Left renal cortex interstitium (tissue), 4 donors: Measurements from ENCODE around the gene FIBP. TPM values are rescaled to one million over a fixed set of nuclear protein-coding genes. Genes with fewer than 3 reads are reported as not detected.
A peak's percentile ranks its signal among the peaks of the same experiment; 100 is the strongest.

Experiments used
- DNase-seq, 4 donors: peaks; one replicate each; pipeline ENCODE4 v3.0.0-alpha.2; 2013; ENCODE audit warnings: low read depth in 4 of 4, low spot score in 2 of 4, missing footprints in 1 of 4
- polyA plus RNA-seq, 4 donors: library from polyadenylated mRNA; unstranded; fragments of 120-200 nt; gene quantifications; one replicate each; pipeline ENCODE4 v1.2.1, GENCODE V29; 2013; ENCODE audit not compliant: insufficient read length in 4 of 4

Gene FIBP
- polyA plus RNA-seq = 100 to 1,000 TPM in 1 of 4 donors, 10 to 100 TPM in 3; 91.1 to 106 (median 96.7) TPM

- peak; percentile 86 to 94 (median 92) for DNase-seq
Observed at GRCh38 chr11:65888163-65888814, at the start of gene FIBP. Gene FIBP, minus strand, starts transcription at chr11:65888471. Its CDS starts 53 bp downstream, at chr11:65888418.

- no peak for DNase-seq
Observed at GRCh38 chr11:65937766-65938165, 49.5 kb upstream of the FIBP start.

GRCh38 chr11:65934014-65934413 lies 45.7 kb upstream of the FIBP start:
- DNase-seq = no peak

GRCh38 chr11:65932558-65932919 lies 44.3 kb upstream of the FIBP start:
- DNase-seq = no peak

GRCh38 chr11:65931773-65932557 lies 43.7 kb upstream of the FIBP start:
- no peak for DNase-seq

GRCh38 chr11:65928667-65929066 lies 40.4 kb upstream of the FIBP start:
- no peak for DNase-seq

GRCh38 chr11:65927904-65928397 lies 39.7 kb upstream of the FIBP start:
- DNase-seq = no peak

GRCh38 chr11:65925397-65925796 lies 37.1 kb upstream of the FIBP start:
- DNase-seq = no peak

GRCh38 chr11:65922565-65922964 lies 34.3 kb upstream of the FIBP start:
- DNase-seq = no peak

GRCh38 chr11:65921876-65922275 lies 33.6 kb upstream of the FIBP start:
- no peak for DNase-seq

GRCh38 chr11:65921033-65921555 lies 32.8 kb upstream of the FIBP start:
- DNase-seq = no peak

- DNase-seq = no peak
Observed at GRCh38 chr11:65920372-65920802, 32.1 kb upstream of the FIBP start.

GRCh38 chr11:65919573-65920371 lies 31.5 kb upstream of the FIBP start:
- DNase-seq = no peak

GRCh38 chr11:65919141-65919572 lies 30.9 kb upstream of the FIBP start, which contains the start of gene DRAP1:
Gene DRAP1, plus strand, starts transcription at chr11:65919426. Its CDS starts 76 bp downstream, at chr11:65919502.
- DNase-seq = peak; percentile 76 to 92 (median 89)

- DNase-seq = no peak
Observed at GRCh38 chr11:65918211-65919140, 30.2 kb upstream of the FIBP start, which contains the start of gene C11orf68. Gene C11orf68, minus strand, starts transcription at chr11:65919062. Its CDS starts 31 bp downstream, at chr11:65919031.

GRCh38 chr11:65917434-65918210 lies 29.4 kb upstream of the FIBP start:
- DNase-seq = no peak

GRCh38 chr11:65917077-65917433 lies 28.8 kb upstream of the FIBP start:
- DNase-seq = no peak

GRCh38 chr11:65916391-65916790 lies 28.1 kb upstream of the FIBP start:
- DNase-seq = no peak

GRCh38 chr11:65915821-65916251 lies 27.6 kb upstream of the FIBP start:
- no peak for DNase-seq
